ENCODE results near the gene PLEKHO2. TPM values are rescaled to one million over a fixed set of nuclear protein-coding genes. Genes with fewer than 3 reads are reported as not detected.

The PLEKHO2 gene
- total RNA-seq, 2 experiments from 2014 or later, result 12.0 to 24.5 TPM

- POLR2A ChIA-PET, result no interaction called here
- intact Hi-C loops (cut with micrococcal nuclease; ENCODE audit: unreplicated experiment), result no loop called here
- H3K27ac ChIP-seq (ENCODE audit: low read depth, low read length, poor library complexity, severe bottlenecking), result no peak overlapping the region
- no peak overlapping the region for H2AFZ ChIP-seq (ENCODE audit: low read length)
- no peaks in the 10 kb centered on the region for H3K9me3 ChIP-seq (ENCODE audit: low read length)
- H3K36me3 ChIP-seq (ENCODE audit: insufficient read depth, low read length), result no peaks in the 10 kb centered on the region
- H3K4me2 ChIP-seq (ENCODE audit: low read length), result no peak overlapping the region
- DNase-seq (ENCODE audit: low spot score), result no peak
- no peaks in the 10 kb centered on the region for H3K79me2 ChIP-seq (ENCODE audit: insufficient read depth, low read depth, low read length)
- no peak for TF ChIP-seq CTCF (conservative IDR thresholded peaks at IDR 0.05; ENCODE audit: low read length)
- TF ChIP-seq EZH2phosphoT487 (IDR thresholded peaks at IDR 0.05; ENCODE audit: borderline replicate concordance, low read depth, low read length), result no peak
- H4K20me1 ChIP-seq (ENCODE audit: insufficient read depth, low read length), result no peaks in the 10 kb centered on the region
- H3K4me1 ChIP-seq (ENCODE audit: insufficient read depth, low read length, poor library complexity, severe bottlenecking), result no peaks in the 10 kb centered on the region
- CTCF ChIA-PET (ENCODE audit: unreplicated experiment), result no interaction called here
- no peak overlapping the region for H3K4me3 ChIP-seq (ENCODE audit: low read depth, low read length, poor library complexity, severe bottlenecking)
- BruUV-seq (replicated peaks), result no TSS peak
- no peaks in the 10 kb centered on the region for H3K9me2 ChIP-seq (ENCODE audit: insufficient read depth, low read length)
Measured at GRCh38 chr15:64804619-64805018, 37.1 kb upstream of the PLEKHO2 start.

GRCh38 chr15:64806509-64806908, 35.2 kb upstream of the PLEKHO2 start:
- H3K9me3 ChIP-seq (ENCODE audit: low read length), result no peaks in the 10 kb centered on the region
- no TSS peak for BruUV-seq (replicated peaks)
- no peaks in the 10 kb centered on the region for H4K20me1 ChIP-seq (ENCODE audit: insufficient read depth, low read length)
- ChIA-PET CTCF (ENCODE audit: unreplicated experiment) (no interaction called here), POLR2A (no interaction called here)
- no peak for DNase-seq (ENCODE audit: low spot score)
- intact Hi-C loops (cut with micrococcal nuclease; ENCODE audit: unreplicated experiment), result no loop called here
- no peaks in the 10 kb centered on the region for H3K79me2 ChIP-seq (ENCODE audit: insufficient read depth, low read depth, low read length)
- no peak for TF ChIP-seq CTCF (conservative IDR thresholded peaks at IDR 0.05; ENCODE audit: low read length)
- no peaks in the 10 kb centered on the region for H3K4me1 ChIP-seq (ENCODE audit: insufficient read depth, low read length, poor library complexity, severe bottlenecking)
- H3K36me3 ChIP-seq (ENCODE audit: insufficient read depth, low read length), result no peaks in the 10 kb centered on the region
- no peak overlapping the region for H2AFZ ChIP-seq (ENCODE audit: low read length)
- H3K9me2 ChIP-seq (ENCODE audit: insufficient read depth, low read length), result no peaks in the 10 kb centered on the region
- no peak overlapping the region for H3K4me3 ChIP-seq (ENCODE audit: low read depth, low read length, poor library complexity, severe bottlenecking)
- no peak overlapping the region for H3K27ac ChIP-seq (ENCODE audit: low read depth, low read length, poor library complexity, severe bottlenecking)
- no peak overlapping the region for H3K4me2 ChIP-seq (ENCODE audit: low read length)

- H3K4me3 ChIP-seq (ENCODE audit: low read depth, low read length, poor library complexity, severe bottlenecking), result no peak overlapping the region
- DNase-seq (ENCODE audit: low spot score), result no peak
- intact Hi-C loops (cut with micrococcal nuclease; ENCODE audit: unreplicated experiment), result no loop called here
- TF ChIP-seq EZH2phosphoT487 (IDR thresholded peaks at IDR 0.05; ENCODE audit: borderline replicate concordance, low read depth, low read length) (no peak), CTCF (conservative IDR thresholded peaks at IDR 0.05; ENCODE audit: low read length) (no peak)
- no peak overlapping the region for H3K27ac ChIP-seq (ENCODE audit: low read depth, low read length, poor library complexity, severe bottlenecking)
- H3K9me2 ChIP-seq (ENCODE audit: insufficient read depth, low read length), result no peaks in the 10 kb centered on the region
- no TSS peak for BruUV-seq (replicated peaks)
- H3K4me2 ChIP-seq (ENCODE audit: low read length), result no peak overlapping the region
- no peaks in the 10 kb centered on the region for H3K79me2 ChIP-seq (ENCODE audit: insufficient read depth, low read depth, low read length)
- H3K9me3 ChIP-seq (ENCODE audit: low read length), result no peaks in the 10 kb centered on the region
- H2AFZ ChIP-seq (ENCODE audit: low read length), result no peak overlapping the region
- no peaks in the 10 kb centered on the region for H3K4me1 ChIP-seq (ENCODE audit: insufficient read depth, low read length, poor library complexity, severe bottlenecking)
- CTCF ChIA-PET (ENCODE audit: unreplicated experiment), result no interaction called here
- H3K36me3 ChIP-seq (ENCODE audit: insufficient read depth, low read length), result no peaks in the 10 kb centered on the region
- H4K20me1 ChIP-seq (ENCODE audit: insufficient read depth, low read length), result no peaks in the 10 kb centered on the region
- POLR2A ChIA-PET, result no interaction called here
Measured at GRCh38 chr15:64807051-64807749, 34.5 kb upstream of the PLEKHO2 start.
